ENCODE data around the gene DHX34.
"Not testable (repeated sequence)": the region's sequence is repeated elsewhere in the genome, so short reads cannot be mapped to it uniquely, and the experiment has no call there.

The DHX34 gene

GRCh38 chr19:47381121-47381520 is 32.0 kb downstream of the DHX34 start:
- Histone ChIP-seq H3K4me1 (ENCODE audit: control insufficient read depth, insufficient read depth, low read length) (no peaks in the 10 kb centered on the region; the same call in 1 of the 2 replicates), H3K36me3 (ENCODE audit: control insufficient read depth in 2 of 2, insufficient read depth in 1 of 2, low read length in 2 of 2) (peaks cover 13 to 58% of the 10 kb centered on the region in 2 experiments), H3K9me3 (ENCODE audit: control insufficient read depth, insufficient read depth, low read depth, low read length) (no peaks in the 10 kb centered on the region), H3K4me3 (ENCODE audit: low read depth, low read length) (no peak overlapping the region), H3K27ac (ENCODE audit: extremely low read depth, low read depth, low read length) (no peak overlapping the region)
- TF ChIP-seq ZNF146 (tag by site-specific recombination; IDR thresholded peaks at IDR 0.05) (no peak), ZNF596 (tag by site-specific recombination; IDR thresholded peaks at IDR 0.05) (no peak), ZNF654 (tag by site-specific recombination; IDR thresholded peaks at IDR 0.05; ENCODE audit: low read depth) (no peak), ZNF350 (tag by site-specific recombination; IDR thresholded peaks at IDR 0.05) (no peak), HOXA7 (CRISPR knock-in tag; IDR thresholded peaks at IDR 0.05; ENCODE audit: borderline replicate concordance) (no peak), ZSCAN16 (tag by site-specific recombination; IDR thresholded peaks at IDR 0.05) (no peak)
- ChIA-PET CTCF (interaction anchor here (2.1 kb wide), 1 partner anchor 10 kb away, joined by 13 read pairs; no protein-coding TSS in a partner anchor), POLR2A (interaction anchor here (1.2 kb wide), 1 partner anchor 32 kb away, joined by 3 read pairs; the partner anchor contains the start of gene DHX34)

- H3K4me1 ChIP-seq (ENCODE audit: control insufficient read depth, insufficient read depth, low read length) = no peaks in the 10 kb centered on the region; the same call in 1 of the 2 replicates
- TF ChIP-seq, protein P1, sequence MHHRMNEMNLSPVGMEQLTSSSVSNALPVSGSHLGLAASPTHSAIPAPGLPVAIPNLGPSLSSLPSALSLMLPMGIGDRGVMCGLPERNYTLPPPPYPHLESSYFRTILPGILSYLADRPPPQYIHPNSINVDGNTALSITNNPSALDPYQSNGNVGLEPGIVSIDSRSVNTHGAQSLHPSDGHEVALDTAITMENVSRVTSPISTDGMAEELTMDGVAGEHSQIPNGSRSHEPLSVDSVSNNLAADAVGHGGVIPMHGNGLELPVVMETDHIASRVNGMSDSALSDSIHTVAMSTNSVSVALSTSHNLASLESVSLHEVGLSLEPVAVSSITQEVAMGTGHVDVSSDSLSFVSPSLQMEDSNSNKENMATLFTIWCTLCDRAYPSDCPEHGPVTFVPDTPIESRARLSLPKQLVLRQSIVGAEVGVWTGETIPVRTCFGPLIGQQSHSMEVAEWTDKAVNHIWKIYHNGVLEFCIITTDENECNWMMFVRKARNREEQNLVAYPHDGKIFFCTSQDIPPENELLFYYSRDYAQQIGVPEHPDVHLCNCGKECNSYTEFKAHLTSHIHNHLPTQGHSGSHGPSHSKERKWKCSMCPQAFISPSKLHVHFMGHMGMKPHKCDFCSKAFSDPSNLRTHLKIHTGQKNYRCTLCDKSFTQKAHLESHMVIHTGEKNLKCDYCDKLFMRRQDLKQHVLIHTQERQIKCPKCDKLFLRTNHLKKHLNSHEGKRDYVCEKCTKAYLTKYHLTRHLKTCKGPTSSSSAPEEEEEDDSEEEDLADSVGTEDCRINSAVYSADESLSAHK (tag by site-specific recombination; IDR thresholded peaks at IDR 0.05) = peak; percentile 16; the same call in 1 of the 2 replicates
- no peak for TF ChIP-seq ZNF560 (tag by site-specific recombination; IDR thresholded peaks at IDR 0.05; ENCODE audit: borderline replicate concordance)
- H3K27ac ChIP-seq (ENCODE audit: extremely low read depth, low read depth, low read length) = no peak overlapping the region
- no peaks in the 10 kb centered on the region for H3K9me3 ChIP-seq (ENCODE audit: control insufficient read depth, insufficient read depth, low read depth, low read length)
- POLR2A ChIA-PET = no interaction called here
- H3K4me3 ChIP-seq (ENCODE audit: low read depth, low read length) = no peak overlapping the region
- CTCF ChIA-PET = interaction anchor here (2.1 kb wide), 1 partner anchor 9 kb away, joined by 13 read pairs; no protein-coding TSS in a partner anchor
- H3K36me3 ChIP-seq (ENCODE audit: control insufficient read depth in 2 of 2, insufficient read depth in 1 of 2, low read length in 2 of 2) = peaks cover 13 to 51% of the 10 kb centered on the region in 2 experiments
Observed at GRCh38 chr19:47381653-47382279, 32.7 kb downstream of the DHX34 start.

DNA sequence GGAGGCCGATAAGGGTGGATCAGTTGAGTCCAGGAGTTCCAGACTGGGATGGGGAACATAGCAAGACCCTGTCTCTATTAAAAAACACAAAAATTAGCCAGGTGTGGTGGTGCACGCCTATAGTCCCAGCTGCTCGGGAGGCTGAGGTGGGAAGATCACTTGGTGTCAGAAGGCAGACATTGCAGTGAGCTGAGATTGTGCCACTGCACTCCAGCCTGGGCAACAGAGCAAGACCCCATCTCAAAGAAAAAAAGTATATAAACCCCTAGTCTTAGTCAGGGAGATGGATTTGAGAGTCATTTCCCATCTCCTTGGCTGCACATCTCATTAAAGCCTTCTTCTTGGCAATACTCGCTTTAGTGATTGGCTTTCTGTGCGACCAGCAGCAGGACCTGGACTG is 34.8 kb downstream of the DHX34 start:
- POLR2A ChIA-PET = interaction anchor here (0.6 to 0.7 kb wide), 2 partner anchors 35 to 108 kb away, joined by 3 to 10 read pairs; partner anchors contain the start of gene DHX34
- H3K36me3 ChIP-seq (ENCODE audit: control insufficient read depth in 2 of 2, insufficient read depth in 1 of 2, low read length in 2 of 2) = peaks cover 11 to 34% of the 10 kb centered on the region in 2 experiments
- not testable (repeated sequence) for H3K4me1 ChIP-seq (ENCODE audit: control insufficient read depth, insufficient read depth, low read length); H3K27ac ChIP-seq (ENCODE audit: extremely low read depth, low read depth, low read length); H3K4me3 ChIP-seq (ENCODE audit: low read depth, low read length); H3K9me3 ChIP-seq (ENCODE audit: control insufficient read depth, insufficient read depth, low read depth, low read length)
- CTCF ChIA-PET = interaction anchor here (0.6 to 1.5 kb wide), 4 partner anchors 8 to 32 kb away, joined by 3 to 18 read pairs (median 4); no protein-coding TSS in a partner anchor
- TF ChIP-seq ZNF121 (tag by site-specific recombination; IDR thresholded peaks at IDR 0.05) (peak; percentile 92), ZNF362 (tag by site-specific recombination; IDR thresholded peaks at IDR 0.05) (0 out of 2 replicates have a peak, but pooled peaks have one; percentile 58)

DNA sequence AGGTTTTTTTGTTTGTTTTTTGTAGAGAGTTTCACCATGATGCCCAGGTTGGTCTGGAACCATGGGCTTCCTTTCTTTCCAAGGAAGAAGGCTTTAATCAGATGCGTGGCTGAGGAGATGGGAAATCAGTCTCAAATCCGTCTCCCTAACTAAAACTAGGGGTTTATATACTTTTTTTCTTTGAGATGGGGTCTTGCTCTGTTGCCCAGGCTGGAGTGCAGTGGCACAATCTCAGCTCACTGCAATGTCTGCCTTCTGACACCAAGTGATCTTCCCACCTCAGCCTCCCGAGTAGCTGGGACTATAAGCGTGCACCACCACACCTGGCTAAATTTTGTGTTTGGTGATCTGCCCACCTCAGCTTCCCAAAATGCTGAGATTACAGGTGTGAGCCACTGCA is 35.4 kb downstream of the DHX34 start:
- TF ChIP-seq ZNF121 (tag by site-specific recombination; IDR thresholded peaks at IDR 0.05) = peak; percentile 73
- H3K27ac ChIP-seq (ENCODE audit: extremely low read depth, low read depth, low read length); H3K4me3 ChIP-seq (ENCODE audit: low read depth, low read length); H3K9me3 ChIP-seq (ENCODE audit: control insufficient read depth, insufficient read depth, low read depth, low read length); H3K4me1 ChIP-seq (ENCODE audit: control insufficient read depth, insufficient read depth, low read length): not testable (repeated sequence)
- POLR2A ChIA-PET = interaction anchor here (0.6 to 1.6 kb wide), 3 partner anchors 35 to 109 kb away, joined by 3 to 6 read pairs (median 4); partner anchors contain the start of gene DHX34
- CTCF ChIA-PET = interaction anchor here (0.6 kb wide), 1 partner anchor 327 kb away, joined by 3 read pairs; no protein-coding TSS in a partner anchor
- peaks cover 8 to 29% of the 10 kb centered on the region in 2 experiments for H3K36me3 ChIP-seq (ENCODE audit: control insufficient read depth in 2 of 2, insufficient read depth in 1 of 2, low read length in 2 of 2)

- H3K27ac ChIP-seq (ENCODE audit: extremely low read depth, low read depth, low read length); H3K4me1 ChIP-seq (ENCODE audit: control insufficient read depth, insufficient read depth, low read length); H3K4me3 ChIP-seq (ENCODE audit: low read depth, low read length); H3K36me3 ChIP-seq (ENCODE audit: control insufficient read depth in 2 of 2, insufficient read depth in 1 of 2, low read length in 2 of 2); H3K9me3 ChIP-seq (ENCODE audit: control insufficient read depth, insufficient read depth, low read depth, low read length): not testable (repeated sequence)
- CTCF ChIA-PET = interaction anchor here (0.7 to 1.4 kb wide), 2 partner anchors 38 to 81 kb away, joined by 3 to 4 read pairs; partner anchors contain the start of gene DHX34
- POLR2A ChIA-PET = interaction anchor here (0.7 kb wide), 2 partner anchors 36 to 98 kb away, joined by 3 to 4 read pairs; partner anchors contain the start of gene KPTN
Observed at GRCh38 chr19:47386582-47386981, 37.5 kb downstream of the DHX34 start.
